Measurements from ENCODE around the gene CXCL1. TPM values are rescaled to one million over a fixed set of nuclear protein-coding genes. Genes with fewer than 3 reads are reported as not detected.

Gene CXCL1
- total RNA-seq, 1 donor from 2014 or later = 11.4 TPM

- Mint-ChIP-seq H3K4me3 (ENCODE audit: unreplicated experiment) (no peak overlapping the region), H3K4me1 (ENCODE audit: low read depth, unreplicated experiment) (peaks cover 17% of the 10 kb centered on the region), H3K27ac (ENCODE audit: unreplicated experiment) (no peak overlapping the region), H3K9me3 (ENCODE audit: unreplicated experiment) (no peaks in the 10 kb centered on the region), H3K36me3 (ENCODE audit: low read depth, unreplicated experiment) (no peaks in the 10 kb centered on the region), H3K27me3 (ENCODE audit: low read depth, unreplicated experiment) (no peaks in the 10 kb centered on the region)
- no peaks in the 10 kb centered on the region for H3K9me3 ChIP-seq (ENCODE audit: insufficient read depth, low read depth, low read length)
- no peak overlapping the region for H2AFZ ChIP-seq (ENCODE audit: low read depth, low read length)
- no peaks in the 10 kb centered on the region for H3K79me2 ChIP-seq (ENCODE audit: insufficient read depth, low read length)
- no peak overlapping the region for H3K9ac ChIP-seq (ENCODE audit: low read length)
- H3K27me3 ChIP-seq (ENCODE audit: insufficient read depth, low read length) = no peaks in the 10 kb centered on the region
- H4K20me1 ChIP-seq (ENCODE audit: insufficient read depth, low read length) = no peaks in the 10 kb centered on the region
- no peaks in the 10 kb centered on the region for H3K36me3 ChIP-seq (ENCODE audit: insufficient read depth, low read length)
- DNase-seq (ENCODE audit: low read depth) (peak; percentile 78), FAIRE-seq (peak; percentile 55)
- H3K4me2 ChIP-seq (ENCODE audit: low read length) = peak overlapping the region; percentile 31
- H3K27ac ChIP-seq (ENCODE audit: low read depth, low read length) = no peak overlapping the region
- no peak for TF ChIP-seq CTCF (IDR thresholded peaks at IDR 0.05; ENCODE audit: insufficient read depth, low read depth, low read length)
- TF ChIP-seq EZH2 (IDR thresholded peaks at IDR 0.05; ENCODE audit: insufficient read depth, low read length) = no peak
- no peak overlapping the region for H3K4me3 ChIP-seq (ENCODE audit: insufficient read depth, low read depth, low read length)
- no peaks in the 10 kb centered on the region for H3K4me1 ChIP-seq (ENCODE audit: insufficient read depth, low read length)
Measured at GRCh38 chr4:73844345-73844744, 24.8 kb upstream of the CXCL1 start.

- H3K27me3 Mint-ChIP-seq (ENCODE audit: low read depth, unreplicated experiment) = no peaks in the 10 kb centered on the region
- H3K4me1 ChIP-seq (ENCODE audit: insufficient read depth, low read length) = no peaks in the 10 kb centered on the region
- FAIRE-seq (no peak), DNase-seq (ENCODE audit: low read depth) (no peak)
- no peak overlapping the region for H3K27ac Mint-ChIP-seq (ENCODE audit: unreplicated experiment)
- no peaks in the 10 kb centered on the region for H3K9me3 Mint-ChIP-seq (ENCODE audit: unreplicated experiment)
- no peaks in the 10 kb centered on the region for H3K36me3 ChIP-seq (ENCODE audit: insufficient read depth, low read length)
- H4K20me1 ChIP-seq (ENCODE audit: insufficient read depth, low read length) = no peaks in the 10 kb centered on the region
- H3K4me3 ChIP-seq (ENCODE audit: insufficient read depth, low read depth, low read length) = no peak overlapping the region
- no peaks in the 10 kb centered on the region for H3K36me3 Mint-ChIP-seq (ENCODE audit: low read depth, unreplicated experiment)
- H3K4me3 Mint-ChIP-seq (ENCODE audit: unreplicated experiment) = no peak overlapping the region
- TF ChIP-seq CTCF (IDR thresholded peaks at IDR 0.05; ENCODE audit: insufficient read depth, low read depth, low read length) (no peak), EZH2 (IDR thresholded peaks at IDR 0.05; ENCODE audit: insufficient read depth, low read length) (no peak)
- H3K4me2 ChIP-seq (ENCODE audit: low read length) = peak overlapping the region; percentile 31
- no peak overlapping the region for H2AFZ ChIP-seq (ENCODE audit: low read depth, low read length)
- no peak overlapping the region for H3K27ac ChIP-seq (ENCODE audit: low read depth, low read length)
- H3K27me3 ChIP-seq (ENCODE audit: insufficient read depth, low read length) = no peaks in the 10 kb centered on the region
- no peak overlapping the region for H3K9ac ChIP-seq (ENCODE audit: low read length)
- no peaks in the 10 kb centered on the region for H3K79me2 ChIP-seq (ENCODE audit: insufficient read depth, low read length)
- H3K9me3 ChIP-seq (ENCODE audit: insufficient read depth, low read depth, low read length) = no peaks in the 10 kb centered on the region
- H3K4me1 Mint-ChIP-seq (ENCODE audit: low read depth, unreplicated experiment) = peaks cover 15% of the 10 kb centered on the region
Measured at GRCh38 chr4:73844806-73845205, 24.4 kb upstream of the CXCL1 start.

GRCh38 chr4:73847526-73848182 lies 21.5 kb upstream of the CXCL1 start:
- Mint-ChIP-seq H3K27me3 (ENCODE audit: low read depth, unreplicated experiment) (no peaks in the 10 kb centered on the region), H3K27ac (ENCODE audit: unreplicated experiment) (no peak overlapping the region), H3K9me3 (ENCODE audit: unreplicated experiment) (no peaks in the 10 kb centered on the region), H3K4me1 (ENCODE audit: low read depth, unreplicated experiment) (peaks cover 15% of the 10 kb centered on the region), H3K4me3 (ENCODE audit: unreplicated experiment) (no peak overlapping the region), H3K36me3 (ENCODE audit: low read depth, unreplicated experiment) (no peaks in the 10 kb centered on the region)
- no peaks in the 10 kb centered on the region for H3K4me1 ChIP-seq (ENCODE audit: insufficient read depth, low read length)
- no peak overlapping the region for H3K27ac ChIP-seq (ENCODE audit: low read depth, low read length)
- no peak overlapping the region for H3K9ac ChIP-seq (ENCODE audit: low read length)
- H2AFZ ChIP-seq (ENCODE audit: low read depth, low read length) = no peak overlapping the region
- FAIRE-seq (no peak), DNase-seq (ENCODE audit: low read depth) (no peak)
- H3K9me3 ChIP-seq (ENCODE audit: insufficient read depth, low read depth, low read length) = no peaks in the 10 kb centered on the region
- TF ChIP-seq CTCF (IDR thresholded peaks at IDR 0.05; ENCODE audit: insufficient read depth, low read depth, low read length) (no peak), EZH2 (IDR thresholded peaks at IDR 0.05; ENCODE audit: insufficient read depth, low read length) (no peak)
- H3K4me2 ChIP-seq (ENCODE audit: low read length) = no peak overlapping the region
- H4K20me1 ChIP-seq (ENCODE audit: insufficient read depth, low read length) = no peaks in the 10 kb centered on the region
- H3K4me3 ChIP-seq (ENCODE audit: insufficient read depth, low read depth, low read length) = no peak overlapping the region
- no peaks in the 10 kb centered on the region for H3K27me3 ChIP-seq (ENCODE audit: insufficient read depth, low read length)
- H3K79me2 ChIP-seq (ENCODE audit: insufficient read depth, low read length) = no peaks in the 10 kb centered on the region
- no peaks in the 10 kb centered on the region for H3K36me3 ChIP-seq (ENCODE audit: insufficient read depth, low read length)
